ENCODE data around the gene MAN1B1. TPM values are rescaled to one million over a fixed set of nuclear protein-coding genes. Genes with fewer than 3 reads are reported as not detected.

Gene MAN1B1
- polyA plus RNA-seq, 1 donor (not counting 4 experiments of a cell fraction or from before 2014, with no cell fraction given), result 34.3 TPM

GRCh38 chr9:137110147-137110910 lies 23.5 kb downstream of the MAN1B1 start:
- H2AFZ ChIP-seq (ENCODE audit: control insufficient read depth, low read length), result no peak overlapping the region
- TF ChIP-seq EZH2 (IDR thresholded peaks at IDR 0.05; ENCODE audit: low read length) (no peak), CTCF (optimal IDR thresholded peaks at IDR 0.05 in 1 of 3, IDR thresholded peaks at IDR 0.05 in 1 of 3, conservative IDR thresholded peaks at IDR 0.05 in 1 of 3; ENCODE audit: extremely low read depth in 1 of 3, insufficient read depth in 2 of 3, low read length in 3 of 3) (no peak)
- peaks cover under 1 to 12% of the 10 kb centered on the region in 2 experiments for H3K36me3 ChIP-seq (ENCODE audit: control insufficient read depth in 2 of 2, extremely low read depth in 1 of 2, insufficient read depth in 2 of 2, low read length in 2 of 2)
- no peak overlapping the region for H3K4me3 ChIP-seq (ENCODE audit: control insufficient read depth in 2 of 3, extremely low read depth in 1 of 3, insufficient read depth in 2 of 3, low read depth in 1 of 3, low read length in 3 of 3)
- no peak overlapping the region for H3K9ac ChIP-seq (ENCODE audit: control insufficient read depth, extremely low read depth, insufficient read depth, low read length)
- H3K27me3 ChIP-seq (ENCODE audit: control insufficient read depth, extremely low read depth, insufficient read depth, low read length), result no peaks in the 10 kb centered on the region
- no peaks in the 10 kb centered on the region for H4K20me1 ChIP-seq (ENCODE audit: control insufficient read depth, extremely low read depth, insufficient read depth, low read length)
- no peaks in the 10 kb centered on the region for H3K9me1 ChIP-seq (ENCODE audit: control insufficient read depth, extremely low read depth, insufficient read depth, low read length)
- dilution Hi-C loops (cut with MboI; ENCODE audit: extremely low pct_ligation_motif_present, low sequenced_read_pairs), result no loop called here
- no peak for FAIRE-seq
- H3K4me2 ChIP-seq (ENCODE audit: control insufficient read depth, extremely low read depth, insufficient read depth, low read depth, low read length), result no peak overlapping the region
- H3K27ac ChIP-seq (ENCODE audit: control insufficient read depth, insufficient read depth, low read length), result no peak overlapping the region
- H3K9me3 ChIP-seq (ENCODE audit: control insufficient read depth, low read depth, low read length), result no peaks in the 10 kb centered on the region
- no peaks in the 10 kb centered on the region for H3K79me2 ChIP-seq (ENCODE audit: control insufficient read depth, insufficient read depth, low read length)
- no peak for DNase-seq (ENCODE audit: low read depth, low spot score)
- H3K4me1 ChIP-seq (ENCODE audit: control insufficient read depth, extremely low read depth, insufficient read depth, low read length), result no peaks in the 10 kb centered on the region

GRCh38 chr9:137110911-137111787 lies 24.4 kb downstream of the MAN1B1 start:
- H3K36me3 ChIP-seq (ENCODE audit: control insufficient read depth in 2 of 2, extremely low read depth in 1 of 2, insufficient read depth in 2 of 2, low read length in 2 of 2), result peaks cover 0 to 9% of the 10 kb centered on the region in 2 experiments
- H3K27me3 ChIP-seq (ENCODE audit: control insufficient read depth, extremely low read depth, insufficient read depth, low read length), result peaks cover 6% of the 10 kb centered on the region
- no peaks in the 10 kb centered on the region for H3K4me1 ChIP-seq (ENCODE audit: control insufficient read depth, extremely low read depth, insufficient read depth, low read length)
- H3K4me2 ChIP-seq (ENCODE audit: control insufficient read depth, extremely low read depth, insufficient read depth, low read depth, low read length), result no peak overlapping the region
- FAIRE-seq (no peak), DNase-seq (ENCODE audit: low read depth, low spot score) (no peak)
- H3K27ac ChIP-seq (ENCODE audit: control insufficient read depth, insufficient read depth, low read length), result no peak overlapping the region
- no peak overlapping the region for H2AFZ ChIP-seq (ENCODE audit: control insufficient read depth, low read length)
- TF ChIP-seq EZH2 (IDR thresholded peaks at IDR 0.05; ENCODE audit: low read length), result no peak
- TF ChIP-seq CTCF (optimal IDR thresholded peaks at IDR 0.05 in 1 of 3, IDR thresholded peaks at IDR 0.05 in 1 of 3, conservative IDR thresholded peaks at IDR 0.05 in 1 of 3; ENCODE audit: extremely low read depth in 1 of 3, insufficient read depth in 2 of 3, low read length in 3 of 3), result no peak
- H3K9ac ChIP-seq (ENCODE audit: control insufficient read depth, extremely low read depth, insufficient read depth, low read length), result no peak overlapping the region
- H3K4me3 ChIP-seq (ENCODE audit: control insufficient read depth in 2 of 3, extremely low read depth in 1 of 3, insufficient read depth in 2 of 3, low read depth in 1 of 3, low read length in 3 of 3), result no peak overlapping the region
- no peaks in the 10 kb centered on the region for H3K9me1 ChIP-seq (ENCODE audit: control insufficient read depth, extremely low read depth, insufficient read depth, low read length)
- H4K20me1 ChIP-seq (ENCODE audit: control insufficient read depth, extremely low read depth, insufficient read depth, low read length), result no peaks in the 10 kb centered on the region
- dilution Hi-C loops (cut with MboI; ENCODE audit: extremely low pct_ligation_motif_present, low sequenced_read_pairs), result no loop called here
- H3K9me3 ChIP-seq (ENCODE audit: control insufficient read depth, low read depth, low read length), result no peaks in the 10 kb centered on the region
- no peaks in the 10 kb centered on the region for H3K79me2 ChIP-seq (ENCODE audit: control insufficient read depth, insufficient read depth, low read length)

Data from keratinocyte (primary cell).